ENCODE data around the gene BRSK1.
"Not testable (repeated sequence)": the region's sequence is repeated elsewhere in the genome, so short reads cannot be mapped to it uniquely, and the experiment has no call there.

Gene BRSK1

GRCh38 chr19:55305491-55305890 lies 21.7 kb downstream of the BRSK1 start:
- FAIRE-seq: no peak

- FAIRE-seq: no peak
Measured at GRCh38 chr19:55305983-55306562, 22.3 kb downstream of the BRSK1 start.

DNA sequence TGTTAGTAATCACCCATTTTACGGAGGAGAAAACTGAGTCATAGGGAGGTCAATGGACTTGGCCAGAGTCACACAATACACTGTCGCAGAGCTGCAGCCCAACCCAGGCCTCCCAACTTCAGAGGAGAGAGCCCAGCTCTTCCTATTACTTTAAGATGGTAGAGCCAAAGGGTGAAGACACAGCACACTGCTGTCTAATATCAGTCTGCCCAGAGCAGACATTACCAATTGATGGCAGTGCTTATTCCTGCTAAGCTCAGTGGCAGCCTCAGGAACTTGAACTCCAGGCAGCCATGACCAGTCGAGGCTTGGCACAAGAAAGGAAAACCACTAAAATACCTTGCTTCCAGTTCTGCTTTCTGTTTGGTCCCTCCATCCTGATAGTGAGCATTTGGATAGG lies 22.9 kb downstream of the BRSK1 start:
- no peak for FAIRE-seq

DNA sequence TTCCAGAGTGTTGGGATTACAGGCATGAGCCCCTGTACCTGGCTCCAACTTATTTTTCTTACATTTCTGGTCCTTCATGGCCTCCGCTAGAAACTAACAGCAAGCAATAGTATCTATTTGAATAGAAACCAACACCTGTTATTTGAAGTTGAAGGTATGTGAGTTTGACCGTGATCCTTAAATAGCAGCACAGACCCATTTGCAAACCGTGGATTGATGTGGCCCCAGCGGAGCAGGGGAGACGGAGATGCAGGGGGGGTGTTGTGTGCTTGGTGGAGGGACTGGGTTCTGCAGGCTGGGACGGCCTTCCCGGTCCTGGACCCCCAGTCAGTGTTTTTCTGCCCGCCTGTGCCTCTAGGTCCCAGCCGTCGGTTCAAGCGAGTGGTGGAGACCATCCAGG lies 24.5 kb downstream of the BRSK1 start:
- FAIRE-seq: no peak

DNA sequence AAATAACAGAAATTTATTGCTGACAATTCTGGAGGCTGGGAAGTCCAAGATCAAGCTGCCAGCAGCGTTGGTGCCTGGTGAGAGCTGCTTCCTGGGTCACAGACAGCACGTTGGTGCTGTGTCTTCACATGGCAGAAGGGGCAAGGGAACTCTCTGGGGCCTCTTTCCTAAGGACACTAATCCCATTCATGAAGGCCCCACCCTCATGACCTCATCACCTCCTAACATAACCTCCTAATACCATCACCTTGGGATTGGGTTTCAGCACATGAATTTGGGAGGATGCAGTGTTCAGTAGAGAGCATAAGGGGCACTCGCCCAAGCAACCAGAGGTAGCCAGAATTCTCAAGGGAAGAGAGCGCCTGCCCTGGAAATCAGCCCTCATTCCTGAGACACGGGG lies 25.7 kb downstream of the BRSK1 start:
- no peak for FAIRE-seq

DNA sequence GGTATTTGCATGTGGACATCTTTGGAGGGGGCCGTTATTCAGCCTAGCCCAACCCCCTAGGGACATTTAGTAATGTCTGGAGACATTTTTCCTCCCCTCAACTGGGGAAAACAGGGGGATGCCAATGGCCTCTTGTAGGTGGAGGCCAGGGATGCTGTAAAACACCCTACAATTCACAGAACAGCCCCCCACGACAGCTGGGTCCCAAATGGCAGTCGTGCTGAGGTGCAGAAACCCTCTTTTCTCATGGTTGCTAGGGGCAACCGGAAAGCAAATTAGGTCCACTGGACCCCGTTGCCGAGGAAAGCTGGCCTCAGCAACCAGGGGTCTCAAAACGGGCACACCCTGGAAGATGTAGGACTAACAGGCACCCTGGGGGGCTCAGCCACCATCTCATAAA lies 26.7 kb downstream of the BRSK1 start:
- FAIRE-seq: no peak

GRCh38 chr19:55311397-55311796 lies 27.6 kb downstream of the BRSK1 start:
- FAIRE-seq: no peak

- FAIRE-seq: no peak
Measured at GRCh38 chr19:55311797-55312196, 28.0 kb downstream of the BRSK1 start.

GRCh38 chr19:55312621-55313512 lies 29.1 kb downstream of the BRSK1 start:
- FAIRE-seq: no peak

DNA sequence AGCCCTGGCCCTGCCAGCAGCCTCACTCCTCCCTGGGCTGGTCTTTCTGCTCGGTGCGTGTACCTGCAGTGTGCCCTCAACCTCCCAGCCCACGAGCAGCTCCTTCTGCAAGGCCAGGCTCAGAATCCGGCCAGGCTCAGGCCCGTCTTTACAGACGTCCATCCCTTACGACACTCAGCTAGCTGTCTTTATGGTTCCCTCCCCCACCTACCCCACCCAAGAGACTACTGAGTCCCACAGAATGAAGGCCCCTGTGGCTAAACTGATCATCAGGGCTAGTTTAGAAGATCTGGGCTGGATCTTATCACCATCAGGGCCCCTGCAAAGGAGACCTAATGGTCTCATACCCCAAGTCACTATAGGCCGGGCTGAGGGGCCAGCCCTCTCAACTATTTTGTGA lies 30.6 kb downstream of the BRSK1 start:
- FAIRE-seq: no peak

DNA sequence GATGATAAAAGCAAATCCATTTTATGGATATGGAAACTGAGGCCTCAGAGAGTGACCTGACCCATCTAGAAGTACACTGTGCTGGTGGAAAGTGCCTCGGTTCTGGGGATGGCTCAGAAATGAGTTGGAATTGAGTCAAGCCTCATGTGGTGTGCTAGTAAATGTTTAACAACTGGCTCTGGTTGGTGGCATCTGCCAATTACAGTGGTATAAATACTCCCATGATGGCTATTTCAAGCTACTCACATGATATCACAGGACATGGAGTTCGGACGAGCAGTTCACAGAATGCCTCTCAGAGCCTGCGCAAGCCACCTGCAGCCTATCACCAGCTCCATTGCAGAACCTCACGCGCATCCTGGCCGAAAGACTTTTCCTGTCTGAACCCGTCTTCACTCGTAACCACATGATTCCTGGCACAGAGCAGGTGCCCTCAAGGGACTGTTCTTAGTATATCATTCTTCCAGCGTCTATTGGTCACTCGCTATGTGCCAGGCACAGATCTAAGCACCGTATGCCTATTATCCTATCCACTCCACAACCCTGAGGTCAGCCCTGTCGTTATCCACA lies 32.2 kb downstream of the BRSK1 start:
- FAIRE-seq: no peak

GRCh38 chr19:55316646-55317045 lies 32.8 kb downstream of the BRSK1 start:
- FAIRE-seq: no peak

GRCh38 chr19:55319785-55320184 lies 36.0 kb downstream of the BRSK1 start:
- FAIRE-seq: no peak

GRCh38 chr19:55320844-55321419 lies 37.1 kb downstream of the BRSK1 start:
- FAIRE-seq: no peak

GRCh38 chr19:55321466-55322137 lies 37.8 kb downstream of the BRSK1 start:
- no peak for FAIRE-seq

DNA sequence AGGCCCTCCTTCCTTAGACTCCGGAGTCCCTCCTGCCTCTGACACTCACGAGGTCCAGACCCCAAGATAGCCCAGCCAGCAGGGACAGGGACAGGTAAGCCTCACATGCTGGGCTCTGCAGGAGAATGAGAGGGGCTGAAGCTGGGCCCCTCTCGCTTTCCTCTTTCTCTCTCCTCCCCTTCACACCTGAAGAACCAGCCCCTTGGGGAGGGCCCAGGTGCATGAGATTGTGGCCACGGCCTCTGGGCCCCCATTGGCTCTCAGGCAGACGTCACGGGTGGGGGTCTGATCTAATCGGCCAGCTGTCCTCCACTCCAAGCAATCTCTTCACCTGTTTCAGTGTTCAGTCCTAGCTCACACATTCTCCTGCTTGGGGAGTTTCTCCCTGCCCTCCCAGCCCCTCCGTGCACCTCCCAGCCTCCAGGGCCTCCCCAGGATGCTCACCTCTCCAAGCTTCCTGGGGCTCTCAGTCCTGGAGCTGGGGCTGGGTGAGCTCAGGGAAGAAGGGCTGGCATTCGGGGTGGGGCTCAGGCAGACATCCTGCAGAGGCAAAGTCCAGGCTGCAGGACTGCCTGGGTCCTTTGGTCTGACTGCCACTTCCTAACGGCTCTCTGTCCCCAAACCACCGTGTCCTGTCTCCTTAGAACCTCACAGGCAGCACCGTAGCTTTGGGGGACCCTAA lies 38.5 kb downstream of the BRSK1 start:
- FAIRE-seq: no peak

DNA sequence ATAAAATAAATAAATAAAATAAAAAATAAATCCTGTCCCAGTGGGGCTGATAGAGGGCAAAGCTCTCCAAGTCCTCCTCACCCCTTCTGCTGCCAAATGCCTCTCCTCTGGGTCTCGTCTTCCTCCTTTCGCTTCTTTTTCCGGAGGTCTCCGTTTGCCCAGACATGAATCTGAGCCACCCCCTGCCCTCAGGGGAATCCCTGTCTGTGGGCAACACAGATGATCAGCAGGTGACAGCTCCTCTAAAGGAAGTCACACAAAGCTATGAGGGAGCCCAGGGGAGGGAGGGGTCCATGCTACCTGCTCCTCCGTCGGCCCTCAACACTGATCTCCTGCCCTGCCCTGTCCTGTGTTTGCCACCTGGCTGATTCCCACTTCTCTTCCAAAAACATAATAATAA lies 40.9 kb downstream of the BRSK1 start:
- FAIRE-seq: no peak

DNA sequence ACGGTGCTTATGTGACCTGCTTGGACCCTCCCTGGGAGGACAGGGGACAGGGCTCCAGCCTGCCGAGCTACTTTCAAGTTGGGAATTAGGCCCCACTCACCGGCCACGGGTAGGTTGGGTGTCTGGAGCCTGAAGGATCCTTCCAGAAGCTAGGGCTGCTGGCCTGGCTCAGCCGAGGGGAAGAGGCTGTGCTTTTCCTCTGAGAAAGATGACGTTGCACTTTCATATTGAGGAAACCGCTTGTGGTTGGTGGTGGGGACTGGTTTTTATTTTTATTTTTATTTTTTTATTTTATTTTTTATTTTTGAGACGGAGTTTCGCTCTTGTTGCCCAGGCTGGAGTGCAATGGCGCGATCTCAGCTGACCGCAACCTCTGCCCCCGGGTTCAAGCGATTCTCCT lies 41.4 kb downstream of the BRSK1 start, which contains the start of gene TMEM150B:
TMEM150B (minus strand) TSS at position 170 of the 400 bp plus-strand sequence. CDS start 4,305 bp downstream, outside the sequence.
- FAIRE-seq: no peak

GRCh38 chr19:55328774-55329318 lies 45.0 kb downstream of the BRSK1 start:
- not testable (repeated sequence) for FAIRE-seq

- FAIRE-seq: not testable (repeated sequence)
Measured at GRCh38 chr19:55329791-55330190, 46.0 kb downstream of the BRSK1 start.

DNA sequence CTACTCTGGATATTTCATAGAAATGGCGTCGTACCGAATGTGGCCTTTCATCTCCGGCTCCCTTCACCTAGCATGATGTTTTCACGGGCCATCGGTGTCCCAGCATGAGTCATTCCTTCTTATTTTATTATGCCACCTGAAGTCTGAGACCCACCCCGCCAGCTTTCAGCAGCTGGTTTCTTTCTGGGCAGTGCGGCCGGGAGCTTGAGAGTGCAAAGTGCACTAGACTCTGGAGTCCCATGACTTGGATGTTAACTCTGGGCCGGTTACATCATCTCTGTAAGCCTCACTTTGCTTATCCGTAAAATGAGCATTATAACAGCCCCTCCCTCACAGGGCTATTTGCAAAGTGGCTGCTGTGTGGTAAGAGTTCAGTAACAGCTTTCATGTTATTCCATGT lies 50.1 kb downstream of the BRSK1 start:
- FAIRE-seq: no peak

DNA sequence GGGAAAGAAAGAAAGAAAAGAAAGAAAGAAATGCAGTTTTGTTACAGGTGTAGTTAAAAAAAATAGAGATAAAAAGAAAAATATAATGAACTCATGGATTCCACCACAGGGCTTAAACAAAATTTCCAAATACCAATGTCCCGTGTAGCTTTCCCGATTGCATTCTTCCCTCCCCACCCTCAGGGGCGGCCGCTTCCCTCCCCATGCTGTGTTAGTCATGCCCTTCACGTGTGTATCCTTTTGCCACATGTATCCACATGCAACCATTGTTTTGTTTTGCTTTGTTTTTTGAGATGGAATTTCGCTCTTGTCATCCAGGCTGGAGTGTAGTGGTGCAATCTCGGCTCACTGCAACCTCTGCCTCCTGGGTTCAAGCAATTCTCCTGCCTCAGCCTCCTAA lies 52.3 kb downstream of the BRSK1 start:
- FAIRE-seq: no peak

All from A204.1 (cell line).